K562 (cell line): ENCODE data around the gene ENTPD3. TPM values are rescaled to one million over a fixed set of nuclear protein-coding genes. Genes with fewer than 3 reads are reported as not detected.

Source experiments
- BRCA1 ChIP-seq, 2 experiments: fragments of 450-650 bp in 1 of 2; sonication (generic) in 1 of 2; formaldehyde crosslinking in 1 of 2; IDR thresholded peaks; 2 replicates each; pipeline versions ENCODE4 v1.5.0 to v1.6.1; 2017 to 2020; ENCODE audit warnings: mild to moderate bottlenecking in 1 of 2, missing genetic modification reagents in 1 of 2
- DACH1 ChIP-seq: fragments of 450-650 bp; IDR thresholded peaks from 2 replicates; pipeline ENCODE4 v1.6.1; 2018; ENCODE audit not compliant: partially characterized antibody
- DNMT1 ChIP-seq: fragments of 450-650 bp; IDR thresholded peaks from 2 replicates; pipeline ENCODE4 v1.6.1; 2016; ENCODE audit warnings: antibody characterized with exemption, mild to moderate bottlenecking
- EHMT2 ChIP-seq: fragments of 450-650 bp; IDR thresholded peaks from 2 replicates; pipeline ENCODE4 v1.6.1; 2018; ENCODE audit warnings: antibody characterized with exemption
- EWSR1 ChIP-seq: fragments of 450-650 bp; IDR thresholded peaks from 2 replicates; pipeline ENCODE4 v1.6.1; 2018; ENCODE audit warnings: borderline replicate concordance, mild to moderate bottlenecking, low read depth, moderate library complexity; ENCODE audit not compliant: partially characterized antibody
- HDAC8 ChIP-seq: fragments of 450-650 bp; IDR thresholded peaks from 2 replicates; pipeline ENCODE4 v1.6.1; 2016; ENCODE audit warnings: mild to moderate bottlenecking, missing genetic modification characterization, moderate library complexity, missing compliant biosample characterization
- HMG20A ChIP-seq: fragments of 450-650 bp; formaldehyde crosslinking; conservative IDR thresholded peaks from 2 replicates; pipeline ENCODE4 v1.4.0; 2020; ENCODE audit warnings: mild to moderate bottlenecking, mixed read lengths
- KAT2B ChIP-seq: IDR thresholded peaks from one replicate; pipeline ENCODE4 v1.6.1; 2012; ENCODE audit warnings: low read depth, mild to moderate bottlenecking, control low read depth, inconsistent platforms, low read length, moderate library complexity
- KHSRP ChIP-seq: fragments of 450-650 bp; IDR thresholded peaks from 2 replicates; pipeline ENCODE4 v1.6.1; 2017
- MCM5 ChIP-seq: fragments of 450-650 bp; IDR thresholded peaks from 2 replicates; pipeline ENCODE4 v1.6.1; 2016; ENCODE audit warnings: low read depth
- MXI1 ChIP-seq: IDR thresholded peaks from 2 replicates; pipeline ENCODE4 v1.6.1; 2011; ENCODE audit warnings: low read depth, mild to moderate bottlenecking, improper control_type of control experiment, low read length
- NCOA2 ChIP-seq, 2 experiments: fragments of 450-650 bp; IDR thresholded peaks; 2 replicates each; pipeline ENCODE4 v1.6.1; 2018; ENCODE audit warnings: mild to moderate bottlenecking in 2 of 2, moderate library complexity in 1 of 2; ENCODE audit not compliant: partially characterized antibody in 2 of 2
- NKRF ChIP-seq: fragments of 450-650 bp; IDR thresholded peaks from 2 replicates; pipeline ENCODE4 v1.6.1; 2016; ENCODE audit warnings: borderline replicate concordance
- NRF1 ChIP-seq, 2 experiments: fragments of 450-650 bp; IDR thresholded peaks in 1 of 2; conservative IDR thresholded peaks in 1 of 2; 2 replicates each; pipeline ENCODE4 v1.6.1; 2014; ENCODE audit warnings: mild to moderate bottlenecking in 2 of 2
- PCBP1 ChIP-seq: fragments of 200-400 bp; formaldehyde crosslinking; IDR thresholded peaks from 2 replicates; pipeline ENCODE4 v1.6.1; 2018; ENCODE audit warnings: mild to moderate bottlenecking, low read depth, low read length; ENCODE audit not compliant: poor library complexity, severe bottlenecking
- POLR2AphosphoS2 ChIP-seq: IDR thresholded peaks from 2 replicates; pipeline ENCODE4 v1.6.1; 2012; ENCODE audit warnings: low read length, improper control_type of control experiment
- PRMT5 ChIP-seq: sonication (generic); formaldehyde crosslinking; IDR thresholded peaks from 2 replicates; pipeline ENCODE4 v1.5.0; 2020; ENCODE audit warnings: missing genetic modification reagents
- RBM14 ChIP-seq: fragments of 200-400 bp; formaldehyde crosslinking; IDR thresholded peaks from 2 replicates; pipeline ENCODE4 v1.6.1; 2018; ENCODE audit warnings: low read depth, mild to moderate bottlenecking, low read length, moderate library complexity, borderline replicate concordance; ENCODE audit not compliant: insufficient read depth
- SMARCC2 ChIP-seq: fragments of 450-650 bp; IDR thresholded peaks from 2 replicates; pipeline ENCODE4 v1.6.1; 2017; ENCODE audit warnings: antibody characterized with exemption, moderate library complexity, mild to moderate bottlenecking, low read depth
- SUPT5H ChIP-seq: fragments of 450-650 bp; IDR thresholded peaks from 2 replicates; pipeline ENCODE4 v1.6.1; 2016
- TAF7 ChIP-seq: fragments of 450-650 bp; IDR thresholded peaks from 2 replicates; pipeline ENCODE4 v1.6.1; 2016; ENCODE audit warnings: missing genetic modification characterization, missing compliant biosample characterization
- TEAD2 ChIP-seq: fragments of 450-650 bp; IDR thresholded peaks from 2 replicates; pipeline ENCODE4 v1.6.1; 2016; ENCODE audit warnings: missing genetic modification characterization, control low read depth, missing compliant biosample characterization
- THRA ChIP-seq: fragments of 450-650 bp; IDR thresholded peaks from 2 replicates; pipeline ENCODE4 v1.6.1; 2017; ENCODE audit warnings: mild to moderate bottlenecking, moderate library complexity
- THRAP3 ChIP-seq: fragments of 450-650 bp; IDR thresholded peaks from 2 replicates; pipeline ENCODE4 v1.6.1; 2016; ENCODE audit warnings: mild to moderate bottlenecking, inconsistent platforms, borderline replicate concordance
- U2AF2 ChIP-seq: fragments of 200-400 bp; formaldehyde crosslinking; optimal IDR thresholded peaks from 2 replicates; pipeline ENCODE3; 2017; ENCODE audit warnings: low read depth, mild to moderate bottlenecking, low read length
- ZKSCAN3 ChIP-seq: fragments of 250-450 bp; sonication (Bioruptor Pico); IDR thresholded peaks from 2 replicates; pipeline ENCODE4 v1.4.0; 2020
- ZNF124 ChIP-seq: sonication (generic); formaldehyde crosslinking; IDR thresholded peaks from 2 replicates; pipeline ENCODE4 v1.8.1; 2022; ENCODE audit warnings: missing genetic modification reagents
- ZNF778 ChIP-seq: fragments of 450-650 bp; formaldehyde crosslinking; IDR thresholded peaks from 2 replicates; pipeline ENCODE4 v1.4.0; 2020; ENCODE audit warnings: mild to moderate bottlenecking, moderate library complexity
- ZNF780A ChIP-seq: fragments of 250-450 bp; sonication (Bioruptor Pico); IDR thresholded peaks from 2 replicates; pipeline ENCODE4 v1.5.0; 2021; ENCODE audit warnings: mild to moderate bottlenecking
- polyA plus RNA-seq, 8 experiments: library from polyadenylated mRNA; depleted of rRNA in 4 of 8; stranded (reverse) in 5 of 8; unstranded in 3 of 8; fragments of >200 nt; fragmentation: Nextera tagmentation in 2 of 8; fragmentation: Illumina TruSeq in 1 of 8; extraction: Ambion mirVana in 2 of 8; extraction: Trizol in 1 of 8; gene quantifications; 2 replicates each; pipeline versions ENCODE4 v1.2.1 to v1.2.3, GENCODE V29; 2011 to 2014; ENCODE audit warnings: inconsistent platforms in 1 of 8, missing spikeins in 1 of 8
- total RNA-seq, 7 experiments: library from RNA; depleted of rRNA in 6 of 7; stranded (reverse); fragments of >200 nt in 6 of 7; fragmentation: Illumina TruSeq in 2 of 7; extraction: Trizol in 2 of 7; gene quantifications; 2 replicates each; pipeline versions ENCODE4 v1.2.1 to v1.2.3, GENCODE V29; 2011 to 2021; ENCODE audit warnings: low replicate concordance in 1 of 7

The ENTPD3 gene
- total and polyA plus RNA-seq, 9 of the 15 experiments (the other 6 are each of a cell fraction or from before 2014, with no cell fraction given): 0.23 to 2.1 (median 0.58) TPM

- TF ChIP-seq RBM14 (no peak), POLR2AphosphoS2 (peak; percentile 91), ZKSCAN3 (CRISPR knock-in tag) (no peak), NRF1 (conservative IDR thresholded peaks at IDR 0.05 in 1 of 2, IDR thresholded peaks at IDR 0.05 in 1 of 2) (no peak), BRCA1 (IDR thresholded peaks at IDR 0.05) (no peak), BRCA1 (CRISPR knock-in tag; IDR thresholded peaks at IDR 0.05) (no peak), HMG20A (CRISPR knock-in tag) (no peak), SMARCC2 (no peak), HDAC8 (tag) (no peak), TAF7 (tag) (no peak), PRMT5 (no peak), DACH1 (no peak), DNMT1 (no peak), EHMT2 (no peak), KAT2B (no peak), U2AF2 (no peak), NKRF (no peak), TEAD2 (tag) (no peak), ZNF780A (CRISPR knock-in tag) (no peak), SUPT5H (peak; percentile 82), THRAP3 (no peak), ZNF124 (no peak), KHSRP (peak; percentile 45), NCOA2 (IDR thresholded peaks at IDR 0.05; ENCODE audit: partially characterized antibody in 2 of 2) (no peak), MCM5 (no peak), ZNF778 (CRISPR knock-in tag) (no peak), MXI1 (no peak), PCBP1 (no peak), EWSR1 (peak; percentile 87), THRA (no peak)
Observed at GRCh38 chr3:40464339-40465110, 77.5 kb downstream of the ENTPD3 start (continued).
